ENCODE measurements around the gene KCNT1. TPM values are rescaled to one million over a fixed set of nuclear protein-coding genes. Genes with fewer than 3 reads are reported as not detected.

The KCNT1 gene
- total RNA-seq, 1 experiment from 2014 or later: 0.09 TPM

DNA sequence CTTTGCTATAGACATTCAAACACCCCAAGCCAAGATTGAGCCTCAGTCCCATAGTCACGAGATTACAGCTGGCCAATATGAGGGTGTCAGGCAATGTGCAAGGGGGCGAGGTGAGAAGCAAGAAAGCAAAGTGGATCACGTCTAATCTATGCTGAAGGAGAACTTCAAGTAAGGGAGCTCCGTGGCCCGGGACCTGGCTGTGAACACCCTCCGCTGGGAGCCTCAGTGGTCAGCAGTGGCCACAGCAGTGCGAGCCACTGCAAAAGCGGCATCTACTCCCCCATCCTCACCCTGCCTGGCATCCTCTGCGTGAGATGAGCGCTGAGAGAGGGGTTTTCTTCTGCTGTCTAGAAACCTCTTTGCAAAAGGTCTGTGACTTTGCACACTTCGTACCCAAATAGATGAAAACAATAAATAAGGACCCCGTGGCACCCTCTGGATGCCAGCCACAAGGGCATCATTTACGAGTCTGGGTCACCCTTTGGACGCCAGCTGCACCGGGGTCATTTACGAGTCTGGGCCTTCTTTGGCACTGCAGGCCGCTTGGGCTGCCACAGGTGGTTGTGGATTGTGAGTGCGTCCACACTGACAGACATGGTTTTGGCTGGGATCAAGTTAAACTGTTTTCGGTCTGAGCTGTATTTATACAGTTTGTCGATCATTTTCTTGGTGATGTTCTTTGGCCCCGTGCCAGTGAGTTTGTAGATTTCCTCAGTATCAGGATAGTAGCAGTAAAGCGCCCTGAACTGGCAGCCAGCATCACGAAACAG, 109.0 kb downstream of the KCNT1 start:
- CTCF ChIA-PET: no interaction called here

GRCh38 chr9:135811801-135812200, 109.8 kb downstream of the KCNT1 start:
- no peaks in the 10 kb centered on the region for H3K9me3 ChIP-seq
- POLR2A ChIA-PET: no interaction called here
- H3K9me3 Mint-ChIP-seq (ENCODE audit: unreplicated experiment): no peaks in the 10 kb centered on the region

More for the DNA sequence above, 109.0 kb downstream of the KCNT1 start:
- no TSS peak for BruUV-seq (replicated peaks)
- no peak overlapping the region for H3K27ac Mint-ChIP-seq (ENCODE audit: unreplicated experiment)
- POLR2A ChIA-PET: no interaction called here
- Histone ChIP-seq H3K4me3 (ENCODE audit: low read depth, low read length) (no peak overlapping the region), H3K4me1 (no peaks in the 10 kb centered on the region), H3K36me3 (ENCODE audit: control insufficient read depth, insufficient read depth, low read length) (peaks cover 2% of the 10 kb centered on the region), H3K9me3 (no peaks in the 10 kb centered on the region), H3K27me3 (replicated peaks; ENCODE audit: control insufficient read depth, insufficient read depth, low read length) (no peaks in the 10 kb centered on the region)
- TF ChIP-seq CTCF (IDR thresholded peaks at IDR 0.05; ENCODE audit: insufficient read depth in 1 of 2, low read depth in 1 of 2, low read length in 1 of 2, severe bottlenecking in 1 of 2, unreplicated experiment in 1 of 2): no peak
- peaks cover 48% of the 10 kb centered on the region for H3K36me3 Mint-ChIP-seq (ENCODE audit: insufficient read depth, unreplicated experiment)
- H3K9me3 Mint-ChIP-seq (ENCODE audit: unreplicated experiment): no peaks in the 10 kb centered on the region
- intact Hi-C loops (cut with micrococcal nuclease; ENCODE audit: unreplicated experiment): no loop called here
- H3K4me3 Mint-ChIP-seq (ENCODE audit: unreplicated experiment): no peak overlapping the region
- no peak for DNase-seq
- no peaks in the 10 kb centered on the region for H3K4me1 Mint-ChIP-seq (ENCODE audit: low read depth, unreplicated experiment)
- H3K27me3 Mint-ChIP-seq (ENCODE audit: insufficient read depth, unreplicated experiment): no peaks in the 10 kb centered on the region

DNA sequence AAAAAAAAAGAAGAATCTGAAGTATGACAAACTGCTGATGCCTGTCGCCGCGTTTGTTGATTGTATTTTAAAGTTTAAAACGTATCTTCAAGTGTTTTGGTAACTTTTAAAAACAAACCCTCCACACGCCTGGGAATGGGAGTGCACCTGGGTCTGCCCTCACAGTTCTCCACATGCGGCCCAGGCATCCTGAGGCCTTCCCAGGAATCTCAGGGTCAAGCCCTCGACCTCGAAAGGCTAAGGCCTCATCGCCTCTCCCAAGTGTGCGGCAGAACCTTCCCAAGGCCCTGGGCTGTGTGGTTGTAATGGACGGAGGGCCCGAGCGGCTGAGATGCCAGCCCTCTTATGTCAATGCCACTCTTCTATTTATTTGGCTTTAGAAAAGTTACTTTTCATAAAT, 111.0 kb downstream of the KCNT1 start:
- Histone ChIP-seq H3K9me3 (no peaks in the 10 kb centered on the region), H3K36me3 (ENCODE audit: control insufficient read depth, insufficient read depth, low read length) (peaks cover 2% of the 10 kb centered on the region), H3K27me3 (replicated peaks; ENCODE audit: control insufficient read depth, insufficient read depth, low read length) (no peaks in the 10 kb centered on the region), H3K4me1 (no peaks in the 10 kb centered on the region), H3K4me3 (ENCODE audit: low read depth, low read length) (no peak overlapping the region)
- TF ChIP-seq CTCF (IDR thresholded peaks at IDR 0.05; ENCODE audit: insufficient read depth in 1 of 2, low read depth in 1 of 2, low read length in 1 of 2, severe bottlenecking in 1 of 2, unreplicated experiment in 1 of 2): no peak
- ChIA-PET CTCF (no interaction called here), POLR2A (no interaction called here)
- Mint-ChIP-seq H3K4me1 (ENCODE audit: low read depth, unreplicated experiment) (no peaks in the 10 kb centered on the region), H3K9me3 (ENCODE audit: unreplicated experiment) (no peaks in the 10 kb centered on the region), H3K27ac (ENCODE audit: unreplicated experiment) (no peak overlapping the region), H3K36me3 (ENCODE audit: insufficient read depth, unreplicated experiment) (peaks cover 57% of the 10 kb centered on the region), H3K4me3 (ENCODE audit: unreplicated experiment) (no peak overlapping the region), H3K27me3 (ENCODE audit: insufficient read depth, unreplicated experiment) (no peaks in the 10 kb centered on the region)
- no TSS peak for BruUV-seq (replicated peaks)
- DNase-seq: no peak
- intact Hi-C loops (cut with micrococcal nuclease; ENCODE audit: unreplicated experiment): no loop called here

More at GRCh38 chr9:135811801-135812200, 109.8 kb downstream of the KCNT1 start:
- Histone ChIP-seq H3K4me3 (ENCODE audit: low read depth, low read length) (no peak overlapping the region), H3K27me3 (replicated peaks; ENCODE audit: control insufficient read depth, insufficient read depth, low read length) (no peaks in the 10 kb centered on the region), H3K36me3 (ENCODE audit: control insufficient read depth, insufficient read depth, low read length) (peaks cover 2% of the 10 kb centered on the region), H3K4me1 (no peaks in the 10 kb centered on the region)
- Mint-ChIP-seq H3K27me3 (ENCODE audit: insufficient read depth, unreplicated experiment) (no peaks in the 10 kb centered on the region), H3K4me1 (ENCODE audit: low read depth, unreplicated experiment) (no peaks in the 10 kb centered on the region), H3K36me3 (ENCODE audit: insufficient read depth, unreplicated experiment) (peaks cover 49% of the 10 kb centered on the region), H3K27ac (ENCODE audit: unreplicated experiment) (no peak overlapping the region), H3K4me3 (ENCODE audit: unreplicated experiment) (no peak overlapping the region)
- intact Hi-C loops (cut with micrococcal nuclease; ENCODE audit: unreplicated experiment): no loop called here
- no peak for DNase-seq
- CTCF ChIA-PET: no interaction called here
- no TSS peak for BruUV-seq (replicated peaks)
- TF ChIP-seq CTCF (IDR thresholded peaks at IDR 0.05; ENCODE audit: insufficient read depth in 1 of 2, low read depth in 1 of 2, low read length in 1 of 2, severe bottlenecking in 1 of 2, unreplicated experiment in 1 of 2): no peak
